Choroid plexus epithelial cell (primary cell): ENCODE data around the gene IPO4.

Source experiments
- DNase-seq: peaks from one replicate; pipeline ENCODE4 v3.0.0-alpha.2; 2010; ENCODE audit warnings: low read depth
- H3K4me3 ChIP-seq: 2 replicates; pipeline ENCODE4 v1.5.1; 2011; ENCODE audit warnings: low read depth, mild to moderate bottlenecking, control low read depth, low read length, moderate library complexity
- CTCF ChIP-seq: conservative IDR thresholded peaks from 2 replicates; pipeline ENCODE4 v1.5.1; 2011; ENCODE audit warnings: low read depth, mild to moderate bottlenecking, control low read depth, inconsistent platforms, low read length, moderate library complexity

The IPO4 gene

DNA sequence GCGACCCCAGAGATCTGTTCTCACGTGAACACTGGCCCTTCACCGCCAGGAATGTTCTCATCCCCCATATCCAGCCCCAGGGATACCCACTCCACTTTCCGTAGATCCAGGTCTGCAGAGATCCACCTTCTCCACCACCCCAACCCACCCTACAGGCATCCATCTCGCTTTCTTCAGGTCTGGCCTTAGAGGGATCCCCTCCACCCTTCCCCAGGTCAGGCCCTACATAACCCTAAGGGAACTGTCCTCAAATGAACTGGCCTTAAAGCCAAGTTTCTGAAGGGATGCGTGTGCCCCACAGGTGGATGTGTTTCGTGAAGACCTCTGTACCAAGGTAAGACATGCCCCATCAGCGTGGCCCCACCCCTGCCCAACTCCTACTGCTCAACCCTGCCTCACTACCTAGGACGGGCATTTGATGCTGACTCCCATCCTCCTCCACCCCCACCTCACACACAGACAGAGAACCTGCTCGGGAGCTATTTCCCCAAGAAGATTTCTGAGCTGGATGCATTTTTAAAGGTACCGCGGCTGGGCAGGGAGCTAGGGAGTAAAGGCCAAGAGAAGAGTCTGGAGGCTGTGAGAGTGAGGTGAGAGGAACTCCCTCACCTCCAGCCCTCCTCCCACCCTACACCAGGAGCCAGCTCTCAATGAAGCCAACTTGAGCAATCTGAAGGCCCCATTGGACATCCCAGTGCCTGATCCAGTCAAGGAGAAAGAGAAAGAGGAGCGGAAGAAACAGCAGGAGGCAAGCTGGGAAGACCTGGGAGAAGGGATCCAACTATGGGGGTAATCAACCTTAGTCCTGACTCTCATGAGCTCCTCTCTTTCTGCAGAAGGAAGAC is 51.7 kb downstream of the IPO4 start:
- peak overlapping the region; percentile 96 for H3K4me3 ChIP-seq
- no peak for TF ChIP-seq CTCF
- no peak for DNase-seq

GRCh38 chr14:24135834-24136683 is 52.6 kb downstream of the IPO4 start, which contains the start of gene PSME1:
Gene PSME1, plus strand, starts transcription at chr14:24136194. Its CDS starts 69 bp downstream, at chr14:24136263.
- peak; percentile 90 for DNase-seq
- peak within 1 kb of the TSS; percentile 96 for H3K4me3 ChIP-seq
- no peak for TF ChIP-seq CTCF

- H3K4me3 ChIP-seq = peak overlapping the region; percentile 96
- no peak for DNase-seq
- TF ChIP-seq CTCF = no peak
These were observed 53.1 kb downstream of the IPO4 start for GRCh38 chr14:24135584-24135833.

DNA sequence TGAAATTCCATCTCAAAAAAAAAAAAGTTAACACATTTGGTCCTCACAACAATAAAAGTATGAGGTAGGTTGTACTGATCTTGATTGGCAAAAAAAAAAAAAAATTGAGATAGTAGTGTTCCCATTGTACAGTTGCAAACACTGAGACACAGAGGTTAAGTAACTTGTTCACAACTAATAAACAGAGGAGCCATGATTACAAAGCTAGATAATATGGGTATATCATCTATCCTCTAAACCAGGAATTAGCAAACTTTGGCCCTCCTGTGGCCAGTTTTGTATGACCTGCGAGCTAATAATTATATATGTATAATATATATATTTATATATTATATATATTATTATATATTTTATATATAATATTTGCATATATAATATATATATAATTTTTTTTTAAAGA is 54.9 kb downstream of the IPO4 start:
- no peak for TF ChIP-seq CTCF
- no peak overlapping the region for H3K4me3 ChIP-seq
- no peak for DNase-seq

DNA sequence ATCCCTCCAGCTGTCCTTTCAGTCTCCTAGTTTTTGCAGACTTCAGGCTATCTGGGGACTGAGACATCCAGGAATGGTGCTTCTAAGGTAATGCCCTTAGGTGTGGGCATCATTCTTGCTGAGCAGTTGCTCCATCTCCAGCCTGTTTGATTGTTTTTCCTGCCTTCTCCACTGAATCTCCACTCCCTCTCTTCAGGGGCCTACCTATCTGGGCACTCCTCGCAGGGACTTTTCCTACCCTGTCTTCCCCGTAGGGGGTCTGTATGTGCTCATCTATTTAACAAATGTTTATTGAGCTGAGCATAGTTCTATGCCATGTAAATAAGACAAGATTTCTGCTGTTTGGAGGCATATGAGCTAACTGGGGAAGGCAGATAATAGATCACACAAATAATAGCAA is 55.6 kb downstream of the IPO4 start:
- DNase-seq = no peak
- H3K4me3 ChIP-seq = no peak overlapping the region
- TF ChIP-seq CTCF = no peak

GRCh38 chr14:24132061-24132685 is 56.4 kb downstream of the IPO4 start:
- no peak for DNase-seq
- no peak overlapping the region for H3K4me3 ChIP-seq

More at GRCh38 chr14:24132061-24132685, 56.4 kb downstream of the IPO4 start:
- TF ChIP-seq CTCF = no peak
